ENCODE results near the gene RAET1G.
A peak's percentile ranks its signal among the peaks of the same experiment; 100 is the strongest.
"Not testable (repeated sequence)": the region's sequence is repeated elsewhere in the genome, so short reads cannot be mapped to it uniquely, and the experiment has no call there.

The RAET1G gene

DNA sequence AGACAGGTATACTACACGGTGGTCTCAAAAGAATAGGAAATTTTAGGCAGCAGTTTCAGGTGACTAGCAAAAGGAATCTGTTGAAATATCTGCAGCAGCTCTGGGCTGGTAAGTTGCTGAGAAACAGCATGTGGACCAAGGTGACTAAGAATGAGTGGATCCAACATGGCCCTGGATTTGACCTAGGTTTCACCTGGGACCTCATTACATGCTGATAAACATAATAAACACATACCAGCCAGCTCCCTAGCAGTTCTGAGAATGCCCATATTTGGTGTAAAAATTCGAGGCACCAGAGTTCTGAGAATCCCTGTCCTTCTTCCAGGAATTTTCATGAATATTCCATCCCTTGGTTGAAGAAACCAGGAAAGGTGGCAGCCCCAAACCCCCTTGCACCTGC is 30.5 kb upstream of the RAET1G start:
- not testable (repeated sequence) for DNase-seq

DNA sequence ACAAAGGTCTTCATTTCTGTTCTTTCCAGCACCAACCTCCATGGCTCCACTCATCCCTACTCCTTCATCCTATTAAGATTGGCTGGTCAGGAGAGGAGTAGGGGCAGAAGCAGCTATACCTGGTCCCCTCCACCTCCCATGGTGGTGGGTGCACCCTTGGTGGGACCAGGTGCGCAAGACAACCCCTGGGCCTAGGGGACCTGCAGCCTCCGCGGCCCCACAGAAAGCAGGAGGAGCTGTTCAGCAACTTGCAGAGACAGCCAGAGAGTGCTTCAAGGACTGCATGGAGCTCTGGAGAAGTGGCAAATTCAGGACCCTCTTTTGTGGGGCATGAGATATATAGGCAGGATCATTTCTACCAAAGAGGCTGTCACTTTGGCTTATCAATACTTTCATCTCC is 28.7 kb upstream of the RAET1G start:
- DNase-seq, result no peak

DNA sequence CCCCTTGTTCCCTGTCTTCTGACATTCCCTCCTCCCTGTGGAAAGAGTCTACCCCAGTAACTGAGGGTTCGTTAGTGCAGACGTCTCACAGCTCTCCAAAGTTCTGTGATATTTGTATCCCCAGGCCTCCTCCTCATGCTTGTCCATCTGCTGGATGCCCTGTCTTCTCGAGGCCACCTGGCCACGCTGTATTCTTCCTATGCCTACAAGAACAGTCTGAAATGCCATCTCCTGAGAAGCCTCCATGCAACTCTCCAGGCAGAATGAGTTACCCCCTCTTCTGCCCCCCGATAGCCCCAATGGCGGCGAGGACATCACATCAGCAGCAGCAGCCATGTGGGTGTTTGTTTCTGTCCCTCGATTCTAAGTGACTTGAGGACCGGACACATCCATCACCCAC is 28.2 kb upstream of the RAET1G start:
- DNase-seq, result no peak

DNA sequence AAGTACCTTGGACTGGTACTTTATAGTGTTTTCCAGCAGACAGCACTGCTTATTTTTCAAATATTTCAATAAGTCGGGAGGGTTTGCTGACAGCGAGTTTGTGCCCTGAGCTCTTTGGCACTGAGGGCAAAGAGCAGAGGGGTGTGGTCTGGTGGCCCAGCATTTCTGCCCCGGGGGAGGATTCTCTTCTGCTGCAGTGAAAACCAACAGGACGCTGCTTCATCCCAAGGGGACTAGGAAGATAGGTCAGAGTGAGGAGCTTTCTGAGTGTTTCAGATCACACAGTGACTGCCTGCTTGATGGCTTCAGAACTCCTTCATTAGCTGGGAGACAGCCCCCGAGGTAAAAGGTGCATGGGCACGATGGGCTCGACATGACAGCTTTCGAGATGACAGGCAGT is 27.5 kb upstream of the RAET1G start:
- DNase-seq, result no peak

DNA sequence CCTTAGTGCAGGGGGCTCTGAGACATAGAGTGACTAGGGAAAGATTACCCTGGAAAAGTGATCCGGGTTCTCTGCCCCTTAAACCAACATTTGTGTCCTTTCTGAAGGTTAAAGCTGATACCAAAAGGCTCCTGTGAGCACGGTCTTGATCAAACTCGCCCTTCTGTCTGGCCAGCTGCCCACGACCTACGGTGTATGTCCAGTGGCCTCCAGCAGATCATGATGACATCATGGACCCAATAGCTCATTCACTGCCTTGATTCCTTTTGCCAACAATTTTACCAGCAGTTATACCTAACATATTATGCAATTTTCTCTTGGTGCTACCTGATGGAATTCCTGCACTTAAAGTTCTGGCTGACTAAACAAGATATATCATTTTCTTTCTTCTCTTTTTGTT is 25.7 kb upstream of the RAET1G start:
- DNase-seq, result no peak

DNA sequence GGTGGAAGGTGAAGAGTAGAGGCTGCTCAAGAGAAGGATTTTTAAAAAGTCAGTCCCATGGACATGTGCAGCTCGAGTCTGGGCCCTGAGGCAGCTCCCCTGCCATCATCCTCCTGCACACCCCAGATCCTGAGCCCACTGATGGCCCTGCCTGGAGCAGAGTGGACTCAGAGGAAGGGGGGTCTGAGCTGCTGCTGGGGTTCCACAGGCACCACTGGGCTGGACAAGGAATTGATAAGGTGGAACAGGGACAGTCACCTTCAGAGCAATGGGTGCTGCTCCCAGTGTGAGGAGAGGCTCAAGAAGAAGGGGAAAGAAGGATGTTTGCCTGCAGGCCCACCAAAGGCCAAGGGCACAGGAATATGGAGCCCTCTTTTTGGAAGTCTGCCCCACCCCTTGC is 25.1 kb upstream of the RAET1G start:
- DNase-seq, result no peak

DNA sequence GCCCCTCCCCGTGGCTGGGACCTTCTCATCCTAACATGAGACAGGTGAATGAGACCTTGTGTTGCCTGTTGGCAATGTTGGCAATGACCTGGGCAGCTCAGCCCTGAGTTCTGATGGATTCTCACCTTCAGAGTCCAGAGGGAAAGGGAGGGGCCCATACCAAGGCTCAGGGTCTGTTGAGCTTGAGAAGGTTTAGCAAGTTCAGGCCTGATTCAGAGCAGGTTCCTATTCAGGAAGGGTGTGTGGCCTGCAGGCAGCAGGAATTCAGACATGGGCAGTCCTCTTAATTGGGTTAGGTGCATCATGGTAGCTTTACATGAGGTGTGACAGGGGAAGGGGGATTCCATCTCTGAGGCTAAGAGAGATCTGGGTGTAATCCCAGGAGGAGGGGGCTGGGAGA is 24.6 kb upstream of the RAET1G start:
- not testable (repeated sequence) for DNase-seq

DNA sequence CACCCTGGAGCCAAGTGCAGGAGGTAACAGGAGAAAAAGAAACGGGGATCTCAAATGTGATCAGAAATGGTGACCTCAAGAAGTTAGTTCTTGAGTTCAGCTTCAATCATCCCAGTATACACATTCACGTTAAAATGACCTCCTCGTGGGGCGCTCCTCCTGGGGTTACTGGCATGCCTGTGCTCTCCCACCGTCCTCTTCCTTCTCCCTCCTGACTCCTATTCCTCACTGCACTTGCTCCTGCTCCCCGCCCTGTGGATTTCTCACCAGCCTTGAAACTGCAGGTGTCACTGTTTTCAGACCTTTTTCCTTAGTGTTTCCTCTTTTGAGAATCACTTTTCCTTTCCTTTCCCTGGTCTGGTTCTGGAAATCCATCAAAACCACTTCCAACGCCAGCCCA is 23.7 kb upstream of the RAET1G start:
- DNase-seq, result not testable (repeated sequence)

DNA sequence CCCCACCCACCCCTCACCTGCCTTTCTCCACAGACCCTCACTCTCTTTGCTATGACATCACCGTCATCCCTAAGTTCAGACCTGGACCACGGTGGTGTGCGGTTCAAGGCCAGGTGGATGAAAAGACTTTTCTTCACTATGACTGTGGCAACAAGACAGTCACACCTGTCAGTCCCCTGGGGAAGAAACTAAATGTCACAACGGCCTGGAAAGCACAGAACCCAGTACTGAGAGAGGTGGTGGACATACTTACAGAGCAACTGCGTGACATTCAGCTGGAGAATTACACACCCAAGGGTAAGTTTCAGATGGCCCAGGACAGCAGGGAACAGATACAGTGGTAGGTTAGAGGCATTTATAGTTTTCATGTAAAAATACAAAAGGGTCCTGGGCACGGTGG is 22.4 kb upstream of the RAET1G start:
- not testable (repeated sequence) for DNase-seq

DNA sequence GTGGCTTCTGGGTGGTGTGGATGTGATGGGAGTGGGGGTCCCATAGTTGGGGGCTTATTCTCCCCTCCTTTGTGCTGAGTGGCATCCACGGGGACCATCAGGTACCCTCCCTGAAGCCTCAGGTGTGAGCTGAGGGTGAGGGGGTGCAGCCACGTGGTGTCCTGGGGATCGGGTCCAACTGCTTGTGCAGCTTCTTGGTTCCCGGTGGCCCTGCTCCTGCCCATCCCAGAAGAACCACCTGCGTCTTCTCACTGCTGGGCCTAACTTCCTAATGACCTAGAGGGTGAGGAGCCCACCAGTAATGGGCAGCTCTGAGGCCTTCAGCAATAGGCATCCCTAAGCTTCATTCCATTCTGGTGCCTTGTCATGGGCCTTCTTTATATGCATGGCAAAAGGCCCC is 20.4 kb upstream of the RAET1G start:
- DNase-seq, result not testable (repeated sequence)

DNA sequence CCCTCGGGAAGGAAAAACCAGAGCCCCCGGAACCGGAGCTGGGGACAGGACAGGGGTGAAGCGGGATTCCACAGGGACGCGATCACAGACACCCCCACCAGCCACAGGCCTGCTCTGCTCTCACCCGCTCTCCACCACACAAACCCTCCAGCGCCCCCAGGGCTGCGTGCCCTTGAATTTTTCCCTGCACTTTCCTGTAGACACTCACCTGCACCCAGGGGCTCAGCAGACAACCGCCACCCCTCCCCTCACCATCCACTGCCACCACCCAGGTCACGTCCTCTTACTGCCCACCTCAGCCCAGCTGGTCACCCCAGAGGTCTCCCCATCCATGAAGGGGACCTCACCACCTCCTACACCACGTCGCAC is 19.5 kb upstream of the RAET1G start:
- no peak for DNase-seq

DNA sequence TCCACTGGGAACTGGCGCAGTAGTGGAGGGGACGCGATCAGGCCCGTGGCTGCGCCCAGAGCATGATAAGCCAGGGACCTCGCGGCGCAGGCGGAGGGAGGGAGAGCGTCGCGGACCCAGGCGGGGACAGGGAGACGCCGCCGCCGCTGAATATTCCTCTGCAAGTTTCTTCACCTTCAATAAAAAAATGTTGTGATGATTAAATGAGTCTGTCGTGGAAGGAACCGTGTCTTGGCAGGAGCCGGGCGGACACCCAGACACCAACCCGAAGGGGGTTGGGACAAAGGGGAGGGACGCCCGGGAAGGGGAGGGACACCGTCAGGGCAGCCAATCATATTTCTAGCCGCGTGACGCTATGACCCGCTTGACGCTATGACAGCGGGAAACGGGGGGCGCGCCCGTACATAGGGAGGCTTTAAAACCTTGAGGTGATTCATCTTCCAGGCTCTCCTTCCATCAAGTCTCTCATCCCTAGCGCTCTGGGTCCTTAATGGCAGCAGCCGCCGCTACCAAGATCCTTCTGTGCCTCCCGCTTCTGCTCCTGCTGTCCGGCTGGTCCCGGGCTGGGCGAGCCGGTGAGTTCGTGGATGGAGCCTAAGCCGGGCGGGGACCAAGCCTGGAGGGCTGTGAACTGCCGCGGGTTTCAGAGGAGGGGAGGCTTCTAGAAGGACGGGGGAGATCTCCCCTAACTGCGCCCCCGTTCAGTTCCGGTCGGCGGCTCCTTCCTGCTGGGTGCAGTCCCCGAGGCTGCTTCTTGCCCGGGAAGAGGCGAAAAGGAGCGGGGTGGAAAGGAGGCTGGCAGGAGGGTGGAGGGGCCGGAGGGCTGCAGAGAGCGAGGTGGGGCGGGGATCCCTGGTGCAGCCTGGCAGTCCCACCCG is 18.9 kb upstream of the RAET1G start, which contains the start of gene ULBP2:
TSS of gene ULBP2 (plus strand) at position 432 of the 878 bp plus-strand sequence. CDS start at position 491, 59 bp downstream.
- DNase-seq, result peak; percentile 86

DNA sequence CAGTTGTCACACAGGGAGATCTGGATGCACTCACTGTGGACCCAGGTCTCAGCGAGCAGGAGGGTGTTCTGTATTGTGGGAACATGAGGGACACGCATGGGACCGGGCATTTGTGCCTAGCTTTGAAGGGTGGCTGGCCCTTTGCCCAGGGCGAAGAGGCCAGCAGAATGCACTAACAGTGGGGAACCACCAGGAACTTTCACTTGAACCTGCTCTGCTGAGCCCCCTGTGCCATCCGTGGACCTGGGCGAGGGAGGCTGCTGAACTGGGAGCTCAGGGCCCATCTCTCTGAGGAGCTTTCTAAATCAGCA is 17.7 kb upstream of the RAET1G start:
- no peak for DNase-seq

DNA sequence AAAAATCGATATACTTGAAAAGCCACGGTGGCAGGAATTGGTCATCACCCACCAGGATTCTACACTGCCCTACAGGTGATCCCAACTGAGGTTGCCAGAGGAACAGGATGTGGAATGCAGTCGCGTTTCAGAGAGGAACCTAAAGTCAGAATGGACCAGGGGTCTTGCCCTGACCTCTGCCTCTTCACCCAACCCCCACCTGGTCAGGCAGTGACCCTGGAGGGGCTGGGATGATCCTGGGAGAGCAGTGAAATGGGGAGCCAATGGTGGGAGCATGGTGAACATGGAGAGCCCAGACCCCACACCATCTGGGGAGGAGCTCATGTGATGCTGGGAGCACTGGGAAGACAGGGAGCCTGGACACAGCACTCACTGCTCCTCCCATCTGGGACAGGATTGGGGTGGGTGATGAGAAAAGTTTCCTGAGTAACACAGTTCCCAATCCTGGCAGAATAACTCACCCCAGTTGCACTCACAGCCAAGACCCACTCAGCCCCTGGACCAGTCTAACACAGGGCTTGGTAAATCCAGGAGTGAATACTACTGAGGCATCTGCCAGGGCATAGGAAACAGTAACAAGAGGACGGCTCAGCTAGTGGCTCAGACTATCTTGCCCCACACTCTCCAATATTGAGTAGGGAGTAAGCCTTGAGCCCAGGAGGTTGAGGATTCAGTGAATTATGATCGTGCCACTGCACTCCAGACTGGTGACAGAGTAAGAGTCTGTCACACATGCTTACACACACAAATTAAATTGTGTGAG is 17.2 kb upstream of the RAET1G start:
- no peak for DNase-seq

DNA sequence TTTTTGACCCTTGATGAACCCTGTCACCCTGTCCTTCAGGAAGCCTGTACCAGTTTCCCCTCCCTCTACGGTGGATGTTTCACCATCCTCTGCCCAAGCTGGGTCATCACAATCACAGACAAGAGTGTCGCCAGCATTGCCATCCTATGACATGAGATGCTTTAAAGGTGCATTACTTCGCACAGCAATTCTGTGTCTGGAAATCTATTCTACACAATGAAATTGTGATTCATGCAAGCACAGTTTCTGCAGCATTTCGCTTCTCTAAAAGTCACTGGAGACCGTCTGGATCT is 16.4 kb upstream of the RAET1G start:
- DNase-seq, result no peak

DNA sequence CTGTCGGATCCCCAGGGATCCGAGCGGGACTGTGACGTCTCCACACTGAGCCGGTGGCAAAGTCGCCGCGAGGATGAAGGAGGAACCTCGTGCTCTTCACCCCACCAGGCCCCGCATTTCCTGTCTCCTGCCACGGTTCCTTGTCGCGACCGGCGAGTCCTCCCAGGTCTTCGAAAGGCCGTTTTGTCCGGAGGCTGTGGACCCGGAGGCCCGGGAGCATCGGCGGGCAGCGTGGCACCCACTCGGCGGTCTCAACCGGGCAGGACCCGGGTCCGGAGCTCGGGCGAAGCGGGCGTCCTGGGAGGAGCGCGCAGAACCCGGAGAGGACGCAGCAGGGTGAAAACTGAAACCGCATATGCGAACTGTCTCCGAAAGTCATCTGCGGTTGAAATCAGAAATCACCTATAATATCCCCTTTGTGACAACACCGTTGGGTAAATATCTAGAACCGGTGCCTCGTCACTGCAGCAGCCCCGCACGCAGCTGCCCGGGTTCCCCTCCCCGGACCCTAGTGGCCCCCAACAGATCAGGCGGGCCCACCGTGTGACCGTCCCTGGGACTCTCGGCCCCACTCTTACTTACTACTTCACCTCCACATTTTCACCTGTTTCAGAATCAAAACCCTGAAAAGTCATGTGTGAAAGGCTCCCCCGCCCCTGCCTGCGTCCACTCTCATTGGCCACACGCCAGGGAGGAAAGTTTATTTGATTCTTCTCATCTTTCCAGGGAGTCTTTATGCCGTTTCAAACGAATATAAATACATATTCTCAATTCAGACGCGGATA is 15.8 kb upstream of the RAET1G start:
- peak; percentile 27 for DNase-seq

DNA sequence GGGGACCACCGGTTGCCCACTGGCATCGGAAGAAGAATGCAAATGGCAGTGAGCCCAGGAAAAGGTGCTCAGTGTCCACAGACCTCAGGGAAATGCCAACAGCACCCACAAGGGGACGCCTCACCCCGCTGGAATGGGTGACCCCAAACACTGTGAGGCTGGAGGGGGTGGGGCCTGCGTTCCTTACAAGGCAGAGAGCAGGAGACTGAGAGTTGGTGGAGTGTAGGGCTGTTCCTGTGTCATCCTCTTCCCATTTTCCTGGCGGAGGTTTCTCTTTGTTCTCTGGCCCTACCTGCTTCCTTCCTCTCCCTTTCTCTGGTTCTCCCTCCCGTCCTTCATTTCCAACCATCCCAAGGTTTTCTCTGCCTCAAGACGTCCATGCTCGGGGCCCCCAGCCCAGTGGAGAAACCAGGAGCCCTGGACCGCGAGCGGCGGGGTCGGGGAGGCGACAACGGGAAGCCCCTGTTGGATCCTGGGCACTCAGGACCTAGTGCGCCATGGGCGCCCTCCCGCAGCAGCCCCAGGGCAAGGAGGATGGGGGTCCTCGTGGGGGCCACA is 15.2 kb upstream of the RAET1G start:
- DNase-seq, result not testable (repeated sequence)

DNA sequence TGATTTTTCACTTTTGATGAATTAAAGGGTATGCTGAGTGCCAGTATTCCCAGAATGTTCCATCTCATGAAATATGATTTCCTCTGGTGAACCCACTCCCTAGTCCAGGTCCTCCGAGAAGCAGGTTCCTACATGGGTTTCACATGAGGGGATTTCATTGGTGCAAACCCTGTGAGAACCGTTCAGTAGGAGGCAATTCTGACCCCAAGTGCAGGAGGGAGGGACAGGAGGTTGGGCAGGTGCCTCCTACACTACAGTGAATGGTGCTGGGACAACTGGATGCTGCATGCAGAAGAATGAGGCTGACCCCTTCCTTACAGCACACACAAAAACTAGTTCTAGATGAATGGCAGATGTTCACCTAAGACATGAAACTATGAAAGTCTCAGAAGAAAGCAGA is 13.8 kb upstream of the RAET1G start:
- DNase-seq, result no peak

DNA sequence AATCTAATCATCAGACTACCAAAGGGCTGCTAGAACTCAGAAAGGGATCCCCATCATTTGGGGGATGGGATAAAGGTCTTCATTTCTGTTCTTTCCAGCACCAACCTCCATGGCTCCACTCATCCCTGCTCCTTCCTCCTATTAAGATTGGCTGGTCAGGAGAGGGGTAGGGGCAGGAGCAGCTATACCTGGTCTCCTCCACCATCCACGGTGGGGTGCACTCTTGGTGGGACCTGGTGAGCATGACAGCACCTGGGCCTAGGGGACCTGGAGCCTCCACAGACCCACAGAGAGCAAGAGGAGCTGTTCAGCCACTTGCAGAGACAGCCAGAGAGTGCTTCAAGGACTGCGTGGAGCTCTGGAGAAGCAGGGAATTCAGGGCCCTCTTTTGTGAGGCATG is 12.7 kb upstream of the RAET1G start:
- no peak for DNase-seq

DNA sequence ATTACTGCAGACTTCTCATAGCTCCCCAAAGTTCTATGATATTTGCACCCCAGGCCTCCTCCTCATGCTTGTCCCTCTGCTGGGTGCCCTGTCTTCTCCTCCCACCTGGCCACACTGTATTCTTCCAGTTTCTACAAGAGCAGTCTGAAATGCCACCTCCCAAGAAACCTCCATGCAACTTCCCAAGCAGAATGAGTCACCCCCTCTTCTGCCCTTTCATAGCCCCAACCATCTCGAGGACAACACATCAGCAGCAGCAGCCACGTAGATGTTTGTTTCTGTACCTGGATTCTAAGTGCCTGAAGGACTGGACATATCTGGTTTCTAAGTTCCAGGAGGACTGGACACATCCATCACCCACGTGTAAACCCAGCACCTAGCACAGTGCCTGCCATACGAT is 12.3 kb upstream of the RAET1G start:
- no peak for DNase-seq

DNA sequence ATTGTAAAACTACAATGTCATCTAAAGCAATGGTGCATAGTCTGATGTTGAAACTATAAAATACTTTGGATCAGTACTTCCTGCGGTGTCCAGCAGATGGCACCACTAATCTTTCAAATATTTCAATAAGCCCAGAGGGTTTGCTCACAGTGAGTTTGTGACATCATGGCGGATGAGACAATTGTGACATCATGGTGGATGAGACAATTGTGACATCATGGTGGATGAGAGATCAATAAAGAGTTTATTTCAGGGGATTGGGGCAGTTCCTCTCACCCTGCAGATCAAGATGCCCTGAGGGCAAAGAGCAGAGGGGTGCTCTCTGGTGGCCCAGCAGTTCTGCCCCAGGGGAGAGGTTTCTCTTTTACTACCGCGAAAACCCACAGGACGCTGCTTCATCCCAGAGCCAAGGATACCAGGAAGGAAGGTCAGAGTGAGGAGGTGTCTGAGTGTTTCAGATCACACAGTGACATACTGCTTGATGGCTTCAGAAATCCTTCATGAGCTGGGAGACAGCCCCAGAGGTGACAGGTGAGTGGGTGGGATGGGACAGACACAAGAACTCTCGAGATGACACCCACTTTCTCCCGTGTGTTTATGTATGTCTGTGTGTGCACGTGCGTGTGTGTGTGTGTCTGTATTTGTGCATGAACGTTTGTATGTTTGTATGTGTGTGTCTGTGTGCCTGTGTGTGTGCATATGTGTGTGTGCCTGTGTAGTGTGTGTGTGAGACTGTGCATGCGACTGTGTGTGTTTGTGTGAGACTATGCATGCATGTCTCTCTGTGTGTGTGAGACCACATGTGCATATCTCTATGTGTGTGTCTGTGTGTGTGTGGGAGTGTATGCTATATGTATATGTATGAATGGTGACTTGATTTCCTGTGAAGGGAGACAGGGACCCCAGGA is 11.6 kb upstream of the RAET1G start:
- peak; percentile 19 for DNase-seq

DNA sequence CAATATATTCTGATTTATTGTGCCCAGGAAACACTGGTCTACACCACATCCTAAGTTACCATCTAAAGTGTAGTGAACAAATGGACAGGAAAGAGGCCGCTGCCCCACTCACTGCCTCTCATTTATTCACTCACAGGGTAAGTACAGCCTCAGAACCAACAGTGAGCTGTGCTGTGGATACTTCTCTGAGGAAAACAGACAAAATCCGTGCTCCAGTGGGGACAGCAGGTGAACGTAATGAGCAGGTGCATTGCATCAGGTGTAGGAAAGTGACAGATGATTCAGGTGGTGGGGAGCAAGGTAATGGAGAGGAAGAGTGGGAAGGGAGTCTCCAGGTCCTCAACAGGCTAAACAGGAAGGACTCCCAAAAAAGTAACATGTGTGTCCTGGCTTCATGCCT is 10.5 kb upstream of the RAET1G start:
- no peak for DNase-seq
